ENCODE data around the gene ZSWIM4.

ZSWIM4 gene

DNA sequence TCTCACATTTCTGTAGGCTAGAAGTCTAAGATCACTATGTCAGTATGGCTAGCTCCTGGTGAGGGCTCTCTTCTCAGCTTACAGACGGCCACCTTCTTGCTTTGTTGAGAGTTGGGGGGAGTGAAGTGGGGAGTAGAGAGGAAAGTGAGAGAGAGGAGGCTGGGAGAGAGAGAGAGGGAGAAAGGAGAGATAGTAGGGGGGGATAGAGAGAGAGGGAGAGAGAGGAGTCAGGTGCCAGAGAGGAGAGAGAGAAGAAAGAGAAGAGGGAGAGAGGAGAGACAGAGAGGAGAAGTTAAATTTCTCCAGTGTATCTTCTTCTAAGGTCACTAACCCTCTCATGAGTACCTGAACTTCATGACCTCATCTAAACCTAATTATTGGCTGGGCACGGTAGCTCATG is 28.7 kb downstream of the ZSWIM4 start:
- CTCF ChIA-PET = no interaction called here
- no peak for DNase-seq (ENCODE audit: extremely low spot score)
- no peak for TF ChIP-seq ELF4 (IDR thresholded peaks at IDR 0.05)
- no peak for TF ChIP-seq FOXA1 (IDR thresholded peaks at IDR 0.05)
- TF ChIP-seq FOXK2 (IDR thresholded peaks at IDR 0.05) = no peak
- no peak for TF ChIP-seq SP1 (IDR thresholded peaks at IDR 0.05)
- TF ChIP-seq ARNT (IDR thresholded peaks at IDR 0.05) = no peak
- no peak for TF ChIP-seq SUZ12 (IDR thresholded peaks at IDR 0.05)
- no peak for TF ChIP-seq TARDBP (IDR thresholded peaks at IDR 0.05)
- POLR2A ChIA-PET = no interaction called here

DNA sequence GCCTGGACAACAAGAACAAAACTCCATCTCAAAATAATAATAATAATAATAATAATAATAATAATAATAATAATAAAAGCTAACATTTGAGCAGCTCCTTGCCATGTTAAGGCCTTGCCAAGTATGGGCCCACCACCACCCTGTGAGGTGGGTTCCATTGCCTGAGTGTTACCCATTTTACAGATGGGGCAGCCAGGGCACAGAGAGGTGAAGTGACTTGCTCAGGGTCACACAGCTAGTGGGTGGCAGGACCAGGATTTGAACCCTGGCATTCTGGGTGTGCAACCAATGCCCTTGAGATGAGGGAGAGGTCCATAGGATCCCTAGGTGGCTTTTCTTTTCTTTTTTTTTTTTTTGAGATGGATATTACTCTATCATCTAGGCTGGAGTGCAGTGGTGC is 29.5 kb downstream of the ZSWIM4 start:
- no peak for DNase-seq (ENCODE audit: extremely low spot score)
- TF ChIP-seq CTBP1 (IDR thresholded peaks at IDR 0.05; ENCODE audit: borderline replicate concordance) (no peak), SP1 (IDR thresholded peaks at IDR 0.05) (no peak), FOXM1 (IDR thresholded peaks at IDR 0.05; ENCODE audit: borderline replicate concordance) (no peak), TARDBP (IDR thresholded peaks at IDR 0.05) (no peak), ARNT (IDR thresholded peaks at IDR 0.05) (no peak), L3MBTL2 (conservative IDR thresholded peaks at IDR 0.05) (no peak), BHLHE40 (IDR thresholded peaks at IDR 0.05; ENCODE audit: borderline replicate concordance) (no peak)
- POLR2A ChIA-PET = no interaction called here
- CTCF ChIA-PET = interaction anchor here (1.2 kb wide), 1 partner anchor 22 kb away, joined by 3 read pairs; no protein-coding TSS in a partner anchor

DNA sequence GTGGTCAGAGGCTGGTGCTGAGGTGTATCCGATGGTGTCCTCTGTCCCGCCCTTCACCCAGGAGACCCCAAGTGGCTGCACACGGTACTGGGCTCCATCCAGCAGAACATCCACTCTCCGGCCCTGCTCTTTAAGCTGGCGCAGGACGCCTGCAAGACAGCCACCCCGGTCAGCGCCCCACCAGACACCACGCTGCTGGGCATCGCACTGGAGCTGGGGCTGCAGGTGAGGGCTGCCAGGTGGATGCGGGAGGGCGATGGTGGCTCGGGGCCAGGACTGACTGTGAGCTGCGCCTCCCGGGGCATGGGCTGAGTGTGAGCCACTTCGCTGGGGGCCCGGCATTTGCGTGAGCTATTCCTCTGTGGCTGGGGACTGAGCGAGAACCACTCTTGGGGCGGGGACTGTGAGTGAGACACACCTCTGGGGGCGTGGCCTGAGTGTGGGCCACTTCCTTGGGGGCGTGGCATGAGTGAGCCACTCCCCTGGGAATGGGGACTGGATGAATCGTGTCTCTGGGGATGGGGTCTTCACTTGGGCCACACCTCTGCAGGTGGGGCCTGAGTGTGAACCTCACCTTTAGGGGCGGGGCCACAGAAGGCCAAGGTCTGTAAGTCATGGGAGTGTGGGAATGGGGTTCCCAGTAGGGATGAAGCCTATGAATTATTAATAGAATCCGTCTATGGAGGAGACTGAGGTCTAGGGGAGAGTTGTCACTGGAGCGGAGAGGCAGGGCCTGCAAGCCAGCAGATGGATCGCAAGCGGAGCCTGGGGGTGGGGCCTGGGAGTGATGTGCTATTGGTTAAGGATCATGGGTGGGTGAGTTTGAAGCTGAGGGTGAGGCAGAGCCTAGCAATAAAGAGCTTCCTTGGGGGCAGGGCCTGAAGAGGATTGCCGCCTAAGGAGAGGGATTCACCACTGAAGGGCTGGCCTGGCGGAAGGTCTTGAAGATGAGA is 30.5 kb downstream of the ZSWIM4 start:
- peak; percentile 83 for DNase-seq (ENCODE audit: extremely low spot score)
- ChIA-PET CTCF (interaction anchor here (0.5 to 1.2 kb wide), 2 partner anchors 23 to 1675 kb away, joined by 3 read pairs; no protein-coding TSS in a partner anchor), POLR2A (interaction anchor here (0.9 to 1.4 kb wide), 2 partner anchors 11 to 31 kb away, joined by 3 read pairs; partner anchors contain the start of gene ZSWIM4)
- TF ChIP-seq LEF1 (IDR thresholded peaks at IDR 0.05; ENCODE audit: borderline replicate concordance) (no peak), HDGF (IDR thresholded peaks at IDR 0.05; ENCODE audit: borderline replicate concordance) (no peak), ELF4 (IDR thresholded peaks at IDR 0.05) (no peak), FOXA1 (IDR thresholded peaks at IDR 0.05) (no peak), FOXM1 (IDR thresholded peaks at IDR 0.05; ENCODE audit: borderline replicate concordance) (no peak), SP1 (IDR thresholded peaks at IDR 0.05) (no peak), FOXK2 (IDR thresholded peaks at IDR 0.05) (no peak), TARDBP (IDR thresholded peaks at IDR 0.05) (no peak), BHLHE40 (IDR thresholded peaks at IDR 0.05; ENCODE audit: borderline replicate concordance) (no peak), ZNF384 (IDR thresholded peaks at IDR 0.05) (no peak), SUZ12 (IDR thresholded peaks at IDR 0.05) (no peak), ARNT (IDR thresholded peaks at IDR 0.05) (no peak), CTBP1 (IDR thresholded peaks at IDR 0.05; ENCODE audit: borderline replicate concordance) (no peak), NFRKB (IDR thresholded peaks at IDR 0.05) (no peak), L3MBTL2 (conservative IDR thresholded peaks at IDR 0.05) (no peak)
- TF ChIP-seq, protein P1, sequence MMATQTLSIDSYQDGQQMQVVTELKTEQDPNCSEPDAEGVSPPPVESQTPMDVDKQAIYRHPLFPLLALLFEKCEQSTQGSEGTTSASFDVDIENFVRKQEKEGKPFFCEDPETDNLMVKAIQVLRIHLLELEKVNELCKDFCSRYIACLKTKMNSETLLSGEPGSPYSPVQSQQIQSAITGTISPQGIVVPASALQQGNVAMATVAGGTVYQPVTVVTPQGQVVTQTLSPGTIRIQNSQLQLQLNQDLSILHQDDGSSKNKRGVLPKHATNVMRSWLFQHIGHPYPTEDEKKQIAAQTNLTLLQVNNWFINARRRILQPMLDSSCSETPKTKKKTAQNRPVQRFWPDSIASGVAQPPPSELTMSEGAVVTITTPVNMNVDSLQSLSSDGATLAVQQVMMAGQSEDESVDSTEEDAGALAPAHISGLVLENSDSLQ (IDR thresholded peaks at IDR 0.05) = no peak

DNA sequence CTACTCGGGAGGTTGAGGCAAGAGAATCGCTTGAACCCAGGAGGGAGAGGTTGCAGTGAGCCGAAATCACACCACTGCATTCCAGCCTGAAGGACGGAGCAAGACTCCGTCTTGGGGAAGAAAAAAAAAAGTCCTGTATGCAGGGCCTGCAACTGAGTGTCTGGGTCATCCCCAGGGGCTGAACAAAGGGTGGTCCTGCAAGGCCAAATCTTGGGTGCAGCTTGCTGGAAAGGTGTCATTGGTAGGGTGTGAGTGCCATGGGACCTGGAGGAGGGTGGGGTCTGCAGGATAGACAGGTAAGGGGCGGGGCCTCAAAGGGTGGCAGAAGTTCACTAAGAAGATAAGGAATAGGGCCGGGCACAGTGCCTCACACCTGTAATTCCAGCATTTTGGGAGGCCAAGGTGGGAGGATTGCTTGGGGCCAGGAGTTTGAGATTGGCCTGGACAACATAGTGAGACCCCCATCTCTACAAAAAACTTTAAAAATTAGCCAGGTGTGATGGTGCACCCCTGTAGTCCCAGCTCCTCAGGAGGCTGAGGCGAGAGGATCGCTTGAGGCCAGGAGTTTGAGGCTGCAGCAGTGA is 31.5 kb downstream of the ZSWIM4 start:
- ChIA-PET POLR2A (interaction anchor here (0.9 to 1.4 kb wide), 3 partner anchors 10 to 32 kb away, joined by 3 read pairs; partner anchors contain the start of gene ZSWIM4), CTCF (no interaction called here)
- no peak for DNase-seq (ENCODE audit: extremely low spot score)
- TF ChIP-seq LEF1 (IDR thresholded peaks at IDR 0.05; ENCODE audit: borderline replicate concordance) = no peak
- no peak for TF ChIP-seq NFRKB (IDR thresholded peaks at IDR 0.05)
- no peak for TF ChIP-seq ZNF384 (IDR thresholded peaks at IDR 0.05)
- TF ChIP-seq BHLHE40 (IDR thresholded peaks at IDR 0.05; ENCODE audit: borderline replicate concordance) = no peak
- no peak for TF ChIP-seq ELF4 (IDR thresholded peaks at IDR 0.05)
- no peak for TF ChIP-seq FOXM1 (IDR thresholded peaks at IDR 0.05; ENCODE audit: borderline replicate concordance)
- TF ChIP-seq TARDBP (IDR thresholded peaks at IDR 0.05) = no peak
- TF ChIP-seq FOXA1 (IDR thresholded peaks at IDR 0.05) = no peak
- no peak for TF ChIP-seq FOXK2 (IDR thresholded peaks at IDR 0.05)
- no peak for TF ChIP-seq ARNT (IDR thresholded peaks at IDR 0.05)
- TF ChIP-seq, protein P1 (IDR thresholded peaks at IDR 0.05) = no peak
- no peak for TF ChIP-seq L3MBTL2 (conservative IDR thresholded peaks at IDR 0.05)
- no peak for TF ChIP-seq SUZ12 (IDR thresholded peaks at IDR 0.05)
- TF ChIP-seq HDGF (IDR thresholded peaks at IDR 0.05; ENCODE audit: borderline replicate concordance) = no peak
- TF ChIP-seq SP1 (IDR thresholded peaks at IDR 0.05) = no peak

DNA sequence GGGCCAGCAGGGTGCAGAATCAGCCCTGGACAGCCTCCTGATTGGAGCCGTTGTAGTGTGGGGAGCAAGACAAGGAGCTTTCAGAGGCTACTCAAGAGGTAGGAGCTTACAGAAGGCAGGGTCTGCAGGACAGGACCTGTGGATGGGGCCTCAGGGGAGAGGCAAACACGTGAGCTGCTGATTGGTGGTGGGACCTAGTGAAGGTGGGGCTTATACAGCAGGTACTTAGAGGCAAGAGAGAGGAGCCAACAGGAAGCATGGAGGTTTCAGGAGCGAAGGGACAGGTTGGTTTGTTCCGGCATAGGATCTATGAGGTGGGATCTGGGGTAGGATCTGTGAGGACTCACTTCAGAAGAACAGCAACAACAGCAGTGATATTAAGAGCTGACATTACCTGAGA is 32.4 kb downstream of the ZSWIM4 start:
- CTCF ChIA-PET = no interaction called here
- DNase-seq (ENCODE audit: extremely low spot score) = no peak
- POLR2A ChIA-PET = interaction anchor here (1.3 kb wide), 1 partner anchor 9 kb away, joined by 3 read pairs; no protein-coding TSS in a partner anchor
- TF ChIP-seq NFRKB (IDR thresholded peaks at IDR 0.05) (no peak), ZNF384 (IDR thresholded peaks at IDR 0.05) (no peak), L3MBTL2 (conservative IDR thresholded peaks at IDR 0.05) (no peak), ELF4 (IDR thresholded peaks at IDR 0.05) (no peak), ARNT (IDR thresholded peaks at IDR 0.05) (no peak), BHLHE40 (IDR thresholded peaks at IDR 0.05; ENCODE audit: borderline replicate concordance) (no peak), HDGF (IDR thresholded peaks at IDR 0.05; ENCODE audit: borderline replicate concordance) (no peak), TARDBP (IDR thresholded peaks at IDR 0.05) (no peak), LEF1 (IDR thresholded peaks at IDR 0.05; ENCODE audit: borderline replicate concordance) (no peak), SP1 (IDR thresholded peaks at IDR 0.05) (no peak)

Measured in HEK293T (cell line).